Keratinocyte (primary cell): ENCODE measurements around the gene CSNK1G1.
"Not testable (repeated sequence)": the region's sequence is repeated elsewhere in the genome, so short reads cannot be mapped to it uniquely, and the experiment has no call there.

Experiments used
- EZH2 ChIP-seq: IDR thresholded peaks from one replicate; pipeline ENCODE4 v1.6.1; 2012; ENCODE audit warnings: inconsistent platforms, mild to moderate bottlenecking, low read length, moderate library complexity
- TF ChIP-seq, protein P1 (sequence below), 3 experiments: IDR thresholded peaks in 1 of 3; conservative IDR thresholded peaks in 1 of 3; optimal IDR thresholded peaks in 1 of 3; 2 replicates in 2 of 3; 3 replicates in 1 of 3; pipeline versions ENCODE3 to v1.5.1; 2011; ENCODE audit warnings: low read length in 3 of 3, mild to moderate bottlenecking in 3 of 3, moderate library complexity in 2 of 3, control low read depth in 1 of 3, inconsistent platforms in 1 of 3; ENCODE audit not compliant: insufficient read depth in 2 of 3; ENCODE audit errors: extremely low read depth in 1 of 3

DNA sequence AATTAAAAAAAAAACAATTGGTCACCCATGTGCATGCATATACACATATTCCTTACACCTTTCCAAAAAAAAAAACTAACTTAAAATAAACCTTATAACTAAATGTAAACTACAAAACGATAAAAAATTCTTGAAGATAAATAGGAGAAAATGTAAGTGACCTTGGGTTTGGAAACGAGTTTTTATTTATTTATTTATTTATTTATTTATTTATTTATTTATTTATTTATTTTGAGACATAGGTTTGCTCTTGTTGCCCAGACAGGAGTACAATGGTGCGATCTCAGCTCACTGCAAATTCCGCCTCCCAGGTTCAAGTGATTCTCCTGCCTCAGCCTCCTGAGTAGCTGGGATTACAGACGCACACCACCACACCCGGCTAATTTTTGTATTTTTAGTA is 9.7 kb downstream of the CSNK1G1 start:
- TF ChIP-seq, protein P1, sequence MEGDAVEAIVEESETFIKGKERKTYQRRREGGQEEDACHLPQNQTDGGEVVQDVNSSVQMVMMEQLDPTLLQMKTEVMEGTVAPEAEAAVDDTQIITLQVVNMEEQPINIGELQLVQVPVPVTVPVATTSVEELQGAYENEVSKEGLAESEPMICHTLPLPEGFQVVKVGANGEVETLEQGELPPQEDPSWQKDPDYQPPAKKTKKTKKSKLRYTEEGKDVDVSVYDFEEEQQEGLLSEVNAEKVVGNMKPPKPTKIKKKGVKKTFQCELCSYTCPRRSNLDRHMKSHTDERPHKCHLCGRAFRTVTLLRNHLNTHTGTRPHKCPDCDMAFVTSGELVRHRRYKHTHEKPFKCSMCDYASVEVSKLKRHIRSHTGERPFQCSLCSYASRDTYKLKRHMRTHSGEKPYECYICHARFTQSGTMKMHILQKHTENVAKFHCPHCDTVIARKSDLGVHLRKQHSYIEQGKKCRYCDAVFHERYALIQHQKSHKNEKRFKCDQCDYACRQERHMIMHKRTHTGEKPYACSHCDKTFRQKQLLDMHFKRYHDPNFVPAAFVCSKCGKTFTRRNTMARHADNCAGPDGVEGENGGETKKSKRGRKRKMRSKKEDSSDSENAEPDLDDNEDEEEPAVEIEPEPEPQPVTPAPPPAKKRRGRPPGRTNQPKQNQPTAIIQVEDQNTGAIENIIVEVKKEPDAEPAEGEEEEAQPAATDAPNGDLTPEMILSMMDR (optimal IDR thresholded peaks at IDR 0.05 in 1 of 3, IDR thresholded peaks at IDR 0.05 in 1 of 3, conservative IDR thresholded peaks at IDR 0.05 in 1 of 3; ENCODE audit: extremely low read depth in 1 of 3, insufficient read depth in 2 of 3, low read length in 3 of 3), result not testable (repeated sequence)
- not testable (repeated sequence) for TF ChIP-seq EZH2
